H1 (cell line): ENCODE data around the gene SUCLG2. TPM values are rescaled to one million over a fixed set of nuclear protein-coding genes. Genes with fewer than 3 reads are reported as not detected.

Source experiments
- CTCF ChIA-PET: fragments of 300-600 bp; sonication (Branson Sonifier 250); formaldehyde crosslinking; loops from one replicate; lab custom pipeline; 2021; ENCODE audit not compliant: partially characterized antibody; lab: Charles Lee
- POLR2A ChIA-PET: fragments of 300-600 bp; sonication (Branson Sonifier 250); formaldehyde crosslinking; loops from one replicate; lab custom pipeline; 2021; ENCODE audit warnings: inconsistent platforms; ENCODE audit not compliant: partially characterized antibody; lab: Charles Lee
- DNase-seq, 2 experiments: peaks; one replicate each; pipeline versions ENCODE4 v3.0.0 to v3.0.0-alpha.2; 2010 to 2022; ENCODE audit warnings: low spot score in 2 of 2, low read depth in 1 of 2, mixed read lengths in 1 of 2
- FAIRE-seq: peaks from 2 replicates; lab custom pipeline; 2011; peaks lifted over from hg19 to GRCh38; lab: Jason Lieb, UNC
- H2AFZ ChIP-seq: 2 replicates; pipeline ENCODE4 v1.8.1; 2012; ENCODE audit warnings: low read length, inconsistent platforms
- H2AK5ac ChIP-seq: 2 replicates; pipeline ENCODE4 v1.6.1; 2013; ENCODE audit warnings: low read depth, low read length
- H2BK120ac ChIP-seq: replicated peaks from 2 replicates; pipeline ENCODE3; 2013; ENCODE audit warnings: low read depth, low read length, inconsistent platforms
- H2BK12ac ChIP-seq: 2 replicates; pipeline ENCODE4 v1.6.1; 2013; ENCODE audit warnings: low read depth, low read length
- H2BK15ac ChIP-seq: 2 replicates; pipeline ENCODE4 v1.6.1; 2013; ENCODE audit warnings: low read length
- H2BK20ac ChIP-seq: 2 replicates; pipeline ENCODE4 v1.6.1; 2013; ENCODE audit warnings: low read length
- H2BK5ac ChIP-seq: 2 replicates; pipeline ENCODE4 v1.6.1; 2013; ENCODE audit warnings: low read depth, low read length
- H3K14ac ChIP-seq: 2 replicates; pipeline ENCODE4 v1.6.1; 2013; ENCODE audit warnings: inconsistent platforms; ENCODE audit not compliant: insufficient read length
- H3K18ac ChIP-seq: 2 replicates; pipeline ENCODE4 v1.6.1; 2013; ENCODE audit warnings: low read length; ENCODE audit errors: extremely low read depth
- H3K23ac ChIP-seq: 2 replicates; pipeline ENCODE4 v1.6.1; 2013; ENCODE audit warnings: inconsistent platforms; ENCODE audit not compliant: insufficient read length
- H3K23me2 ChIP-seq: 2 replicates; pipeline ENCODE4 v1.6.1; 2013; ENCODE audit warnings: low read depth, low read length
- H3K27ac ChIP-seq: 2 replicates; pipeline ENCODE4 v1.6.1; 2011; ENCODE audit warnings: low read depth, low read length, inconsistent platforms
- H3K27me3 ChIP-seq, 4 experiments: replicated peaks in 1 of 4; 1 replicate in 1 of 4; 2 replicates in 3 of 4; pipeline versions ENCODE4 v1.6.1 to v1.8.1; 2011 to 2013; ENCODE audit warnings: low read length in 3 of 4, mild to moderate bottlenecking in 3 of 4, inconsistent platforms in 2 of 4, mixed read lengths in 2 of 4, moderate library complexity in 1 of 4; ENCODE audit not compliant: control insufficient read depth in 3 of 4, insufficient read depth in 3 of 4; ENCODE audit errors: extremely low read depth in 1 of 4
- H3K36me3 ChIP-seq, 4 experiments: 2 replicates each; pipeline versions ENCODE4 v1.6.1 to v1.8.1; 2011 to 2013; ENCODE audit warnings: mild to moderate bottlenecking in 4 of 4, low read length in 3 of 4, moderate library complexity in 2 of 4, control low read depth in 1 of 4, inconsistent platforms in 1 of 4; ENCODE audit not compliant: insufficient read depth in 4 of 4, control insufficient read depth in 2 of 4
- H3K4ac ChIP-seq: replicated peaks from 2 replicates; pipeline ENCODE3; 2013; ENCODE audit warnings: low read length, low read depth, mixed read lengths, inconsistent platforms; ENCODE audit not compliant: insufficient read length
- H3K4me1 ChIP-seq, 4 experiments: replicated peaks in 1 of 4; 1 replicate in 1 of 4; 2 replicates in 3 of 4; pipeline versions ENCODE4 v1.6.1 to v1.8.1; 2011 to 2013; ENCODE audit warnings: low read length in 3 of 4, inconsistent platforms in 2 of 4, mixed read lengths in 1 of 4; ENCODE audit not compliant: insufficient read depth in 4 of 4, control insufficient read depth in 3 of 4
- H3K4me2 ChIP-seq, 2 experiments: 2 replicates each; pipeline versions ENCODE4 v1.6.1 to v1.8.1; 2011 to 2013; ENCODE audit warnings: low read depth in 2 of 2, low read length in 2 of 2, control low read depth in 1 of 2, inconsistent platforms in 1 of 2, mild to moderate bottlenecking in 1 of 2; ENCODE audit not compliant: insufficient read depth in 1 of 2
- H3K4me3 ChIP-seq, 4 experiments: fragments of 200-600, 300-600 bp in 1 of 4; sonication (generic), shearing (Covaris generic), sonication (Bioruptor Twin) in 1 of 4; 2 replicates each; pipeline versions ENCODE4 v1.5.1 to v1.8.1; 2011 to 2016; ENCODE audit warnings: low read length in 4 of 4, low read depth in 3 of 4, control low read depth in 2 of 4, inconsistent platforms in 2 of 4, mild to moderate bottlenecking in 2 of 4, mixed read lengths in 1 of 4, moderate library complexity in 1 of 4; ENCODE audit not compliant: insufficient read depth in 2 of 4; ENCODE audit errors: extremely low read depth in 1 of 4
- H3K56ac ChIP-seq: replicated peaks from 2 replicates; pipeline ENCODE3; 2013; ENCODE audit warnings: low read depth, mild to moderate bottlenecking, mixed read lengths, low read length, inconsistent platforms; ENCODE audit not compliant: insufficient read length
- H3K79me1 ChIP-seq: 2 replicates; pipeline ENCODE4 v1.6.1; 2013; ENCODE audit warnings: low read depth, low read length, control low read depth
- H3K79me2 ChIP-seq, 2 experiments: 2 replicates each; pipeline versions ENCODE4 v1.6.1 to v1.8.1; 2012 to 2013; ENCODE audit warnings: low read length in 2 of 2, mild to moderate bottlenecking in 2 of 2, inconsistent platforms in 1 of 2; ENCODE audit not compliant: insufficient read depth in 2 of 2, control insufficient read depth in 1 of 2
- H3K9ac ChIP-seq, 4 experiments: replicated peaks in 1 of 4; 1 replicate in 1 of 4; 2 replicates in 3 of 4; pipeline versions ENCODE4 v1.6.1 to v1.8.1; 2011 to 2013; ENCODE audit warnings: low read depth in 3 of 4, low read length in 3 of 4, control low read depth in 2 of 4, mild to moderate bottlenecking in 2 of 4, moderate library complexity in 2 of 4, inconsistent platforms in 1 of 4; ENCODE audit errors: extremely low read depth in 1 of 4
- H3K9me3 ChIP-seq, 2 experiments: 2 replicates each; pipeline versions ENCODE4 v1.6.1 to v1.8.1; 2012 to 2013; ENCODE audit warnings: mild to moderate bottlenecking in 2 of 2, moderate library complexity in 2 of 2, control low read depth in 1 of 2, inconsistent platforms in 1 of 2, low read depth in 1 of 2, low read length in 1 of 2, mixed read lengths in 1 of 2; ENCODE audit not compliant: insufficient read depth in 2 of 2
- H4K20me1 ChIP-seq, 2 experiments: replicated peaks in 1 of 2; 2 replicates each; pipeline versions ENCODE3 to v1.8.1; 2011 to 2013; ENCODE audit warnings: inconsistent platforms in 2 of 2, low read length in 2 of 2, mild to moderate bottlenecking in 1 of 2; ENCODE audit not compliant: insufficient read depth in 2 of 2, control insufficient read depth in 1 of 2
- H4K5ac ChIP-seq: 2 replicates; pipeline ENCODE4 v1.6.1; 2013; ENCODE audit warnings: low read length, low read depth, mixed read lengths, inconsistent platforms; ENCODE audit not compliant: insufficient read length
- H4K8ac ChIP-seq: 2 replicates; pipeline ENCODE4 v1.8.0; 2013; ENCODE audit warnings: mild to moderate bottlenecking, moderate library complexity, low read length, inconsistent platforms; ENCODE audit not compliant: insufficient read depth; ENCODE audit errors: extremely low read depth
- H4K91ac ChIP-seq: replicated peaks from 2 replicates; pipeline ENCODE3; 2013; ENCODE audit warnings: low read length, mixed read lengths, inconsistent platforms; ENCODE audit not compliant: insufficient read length
- BRCA1 ChIP-seq: IDR thresholded peaks from 2 replicates; pipeline ENCODE4 v1.6.1; 2012; ENCODE audit warnings: low read depth, low read length, improper control_type of control experiment
- CHD1 ChIP-seq: IDR thresholded peaks from 2 replicates; pipeline ENCODE4 v1.6.1; 2012; ENCODE audit warnings: low read depth, low read length, improper control_type of control experiment
- CHD2 ChIP-seq: IDR thresholded peaks from 2 replicates; pipeline ENCODE4 v1.6.1; 2012; ENCODE audit warnings: low read length, improper control_type of control experiment
- EGR1 ChIP-seq: IDR thresholded peaks from 2 replicates; pipeline ENCODE4 v1.6.1; 2011; ENCODE audit warnings: low read depth, low read length, borderline replicate concordance
- RNF2 ChIP-seq: fragments of 200-900, 300-1000 bp; sonication (generic); IDR thresholded peaks from 2 replicates; pipeline ENCODE4 v1.7.1; 2016; ENCODE audit warnings: borderline replicate concordance, low read depth, mild to moderate bottlenecking, antibody characterized with exemption, low read length; ENCODE audit not compliant: poor library complexity, severe bottlenecking; ENCODE audit errors: missing control alignments
- RXRA ChIP-seq: IDR thresholded peaks from 2 replicates; pipeline ENCODE4 v1.6.1; 2011; ENCODE audit warnings: low read depth, mild to moderate bottlenecking, low read length, moderate library complexity; ENCODE audit not compliant: insufficient read depth
- SIX5 ChIP-seq: IDR thresholded peaks from 2 replicates; pipeline ENCODE4 v1.6.1; 2011; ENCODE audit warnings: mild to moderate bottlenecking, low read depth, low read length
- SP4 ChIP-seq: IDR thresholded peaks from 2 replicates; pipeline ENCODE4 v1.6.1; 2012; ENCODE audit warnings: low read length, inconsistent platforms
- YY1 ChIP-seq: IDR thresholded peaks from 2 replicates; pipeline ENCODE4 v1.6.1; 2011; ENCODE audit warnings: low read depth, mild to moderate bottlenecking, low read length
- WGBS, 2 experiments: shearing (Covaris generic) in 1 of 2; methylation state at CpG; one replicate each; pipeline versions ENCODE4 v1.1.6 to v1.1.7; 2013 to 2015; ENCODE audit warnings: low lambda C conversion rate in 2 of 2, mixed read lengths in 2 of 2, inconsistent platforms in 1 of 2, low coverage in 1 of 2, missing lambda C conversion rate in 1 of 2; ENCODE audit not compliant: insufficient replicate concordance in 2 of 2, insufficient coverage in 1 of 2, insufficient read length in 1 of 2; ENCODE audit errors: extremely low coverage in 1 of 2, missing lambda C conversion rate in 1 of 2; 5-methylcytosine and 5-hydroxymethylcytosine counted together
- polyA plus RNA-seq, 7 experiments: library from polyadenylated mRNA; depleted of rRNA in 3 of 7; stranded (reverse) in 5 of 7; unstranded in 2 of 7; fragments of >200 nt in 5 of 7; fragments of 200-250 nt in 2 of 7; gene quantifications; 1 replicate in 5 of 7; 2 replicates in 1 of 7; 4 replicates in 1 of 7; pipeline versions ENCODE4 v1.2.1 to v1.2.3, GENCODE V29; 2011 to 2013; ENCODE audit warnings: missing spikeins in 2 of 7, mixed read lengths in 2 of 7
- total RNA-seq: library from RNA; stranded (reverse); fragmentation: NEBNext Ultra II Directional; extraction: Animal tissue kit (Norgen Biotek cat#: 25700); gene quantifications from 2 replicates; pipeline ENCODE4 v1.2.1, GENCODE V29; 2021

Gene SUCLG2
- total and polyA plus RNA-seq, 2 of the 8 experiments (the other 6 are each of a cell fraction or from before 2014, with no cell fraction given): 12.9 to 46.2 TPM

DNA sequence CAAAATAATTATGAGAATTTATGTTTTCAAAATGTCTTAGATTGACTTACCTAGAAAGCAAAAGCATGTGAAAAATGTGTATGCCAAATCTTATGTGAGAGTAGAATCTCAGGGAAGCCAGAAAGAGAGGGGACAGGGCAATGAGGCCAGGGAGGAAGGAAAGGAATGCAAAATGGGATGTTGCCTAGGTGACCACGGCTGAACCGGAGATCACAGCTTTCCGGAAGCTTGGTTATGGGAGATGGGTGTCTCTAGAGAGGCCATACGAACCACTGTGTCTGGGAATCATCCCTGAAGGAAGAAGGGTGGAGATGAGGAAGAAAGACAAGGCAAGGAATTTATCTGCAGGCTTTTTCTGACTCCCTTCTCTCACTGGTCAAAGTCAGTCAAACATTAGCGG, 76.0 kb downstream of the SUCLG2 start:
- DNase-seq: no peak

More for the DNA sequence above, 76.0 kb downstream of the SUCLG2 start:
- no peak for TF ChIP-seq CHD2
- TF ChIP-seq RXRA: no peak
- no peak for TF ChIP-seq RNF2
- TF ChIP-seq EGR1: no peak
- TF ChIP-seq BRCA1: no peak
- TF ChIP-seq YY1: no peak
- no peak for TF ChIP-seq SP4
- TF ChIP-seq SIX5: no peak
- no peak for TF ChIP-seq CHD1
- Histone ChIP-seq H4K5ac (no peak overlapping the region), H4K8ac (no peak overlapping the region), H3K4me1 (no peaks in the 10 kb centered on the region; a peak in 1 of 7 replicates), H3K79me2 (no peaks in the 10 kb centered on the region), H3K23me2 (no peaks in the 10 kb centered on the region), H3K9ac (no peak overlapping the region), H3K4ac (no peak overlapping the region), H3K9me3 (no peaks in the 10 kb centered on the region), H2BK15ac (no peak overlapping the region), H2BK120ac (no peak overlapping the region), H3K23ac (no peak overlapping the region), H3K79me1 (no peaks in the 10 kb centered on the region), H2AK5ac (no peak overlapping the region), H3K27me3 (no peaks in the 10 kb centered on the region), H2BK12ac (no peak overlapping the region), H2BK20ac (no peak overlapping the region), H3K14ac (no peak overlapping the region), H3K18ac (no peak overlapping the region), H3K4me3 (no peak overlapping the region), H4K20me1 (no peaks in the 10 kb centered on the region), H2AFZ (no peak overlapping the region), H3K36me3 (0 out of 8 replicates have a peak, but pooled peaks cover 0 to 2% (median 0%) of the 10 kb centered on the region in 4 experiments), H3K27ac (no peak overlapping the region), H3K4me2 (no peak overlapping the region), H3K56ac (no peak overlapping the region), H2BK5ac (no peak overlapping the region), H4K91ac (no peak overlapping the region)
- FAIRE-seq: no peak
- 80% methylated on average over 5 of the region's 5 CpGs; no CpG with 5 or more reads in 1 of the 2 experiments for whole genome bisulfite sequencing, 2 experiments
- ChIA-PET CTCF (no interaction called here), POLR2A (no interaction called here)
